Esophagus muscularis mucosa (tissue), 3 donors: ENCODE measurements around the gene RBM41.

Experiments used
- CTCF ChIP-seq, 3 experiments: fragments of 200-600 bp in 2 of 3; fragments of 450-650 bp in 1 of 3; sonication (generic) in 2 of 3; IDR thresholded peaks; one replicate each; pipeline ENCODE4 v1.5.1; 2017 to 2019; ENCODE audit warnings: antibody characterized with exemption in 3 of 3, mild to moderate bottlenecking in 2 of 3, moderate library complexity in 1 of 3
- POLR2A ChIP-seq: fragments of 450-650 bp; IDR thresholded peaks from one replicate; pipeline ENCODE4 v1.6.1; 2017; ENCODE audit warnings: antibody characterized with exemption, moderate library complexity, mild to moderate bottlenecking, low read depth

- no peak for TF ChIP-seq POLR2A
- TF ChIP-seq CTCF (IDR thresholded peaks at IDR 0.05): no peak
Measured at GRCh38 chrX:107054978-107055377, 63.6 kb downstream of the RBM41 start.
